IMR-90 (cell line): ENCODE measurements around the gene FBRSL1. TPM values are rescaled to one million over a fixed set of nuclear protein-coding genes. Genes with fewer than 3 reads are reported as not detected.

Source experiments
- ATAC-seq: fragments of 200-7000 bp; cut with Tn5 transposase; 2 replicates; pipeline ENCODE4 v1.9.1; 2020; ENCODE audit warnings: low read depth, mild to moderate bottlenecking, moderate library complexity
- BruUV-seq: library from RNA; stranded (reverse); fragments of 400-500 nt; replicated peaks from 2 replicates; lab custom pipeline; 2021; lab: Mats Ljungman, UMichigan
- CTCF ChIA-PET: fragments of 300-600 bp; formaldehyde crosslinking; extraction: SDS; loops from one replicate; lab custom pipeline; 2021; ENCODE audit warnings: antibody characterized with exemption; lab: Yijun Ruan, JAX
- POLR2A ChIA-PET: fragments of 300-600 bp; sonication (Branson Sonifier 250); formaldehyde crosslinking; loops from one replicate; lab custom pipeline; 2022; ENCODE audit warnings: antibody characterized with exemption; ENCODE audit not compliant: unreplicated experiment; lab: Charles Lee
- DNase-seq: peaks from one replicate; pipeline ENCODE4 v3.0.0; 2013
- H2AFZ ChIP-seq: replicated peaks from 2 replicates; pipeline ENCODE3; 2013; ENCODE audit warnings: low read length, mild to moderate bottlenecking; ENCODE audit not compliant: poor library complexity
- H2AK5ac ChIP-seq: 2 replicates; pipeline ENCODE4 v1.6.1; 2013; ENCODE audit warnings: low read depth, low read length, inconsistent platforms
- H2AK9ac ChIP-seq: replicated peaks from 2 replicates; pipeline ENCODE3; 2013; ENCODE audit warnings: mild to moderate bottlenecking, low read depth, low read length, moderate library complexity; ENCODE audit not compliant: poor library complexity
- H2BK120ac ChIP-seq: 2 replicates; pipeline ENCODE4 v1.6.1; 2013; ENCODE audit warnings: low read depth, low read length, inconsistent platforms
- H2BK15ac ChIP-seq: 3 replicates; pipeline ENCODE4 v1.6.1; 2013; ENCODE audit warnings: low read depth, low read length, inconsistent platforms
- H2BK20ac ChIP-seq: 2 replicates; pipeline ENCODE4 v1.6.1; 2013; ENCODE audit warnings: low read depth, mild to moderate bottlenecking, inconsistent platforms, low read length, moderate library complexity
- H2BK5ac ChIP-seq: 2 replicates; pipeline ENCODE4 v1.6.1; 2013; ENCODE audit warnings: mild to moderate bottlenecking, low read depth, low read length, inconsistent platforms; ENCODE audit not compliant: poor library complexity, severe bottlenecking
- H3K14ac ChIP-seq: replicated peaks from 2 replicates; pipeline ENCODE4 v1.6.1; 2013; ENCODE audit warnings: low read depth, low read length, inconsistent platforms
- H3K18ac ChIP-seq: 2 replicates; pipeline ENCODE4 v1.6.1; 2013; ENCODE audit warnings: low read depth, low read length, control low read depth
- H3K23ac ChIP-seq: 2 replicates; pipeline ENCODE4 v1.6.1; 2013; ENCODE audit warnings: low read depth, low read length, inconsistent platforms
- H3K27ac ChIP-seq: 2 replicates; pipeline ENCODE4 v1.5.1; 2013; ENCODE audit warnings: mild to moderate bottlenecking, control low read depth, low read length; ENCODE audit not compliant: insufficient read depth
- H3K27me3 ChIP-seq: 2 replicates; pipeline ENCODE4 v1.6.1; 2013; ENCODE audit warnings: low read length; ENCODE audit not compliant: control insufficient read depth, insufficient read depth
- H3K36me3 ChIP-seq: 2 replicates; pipeline ENCODE4 v1.6.1; 2013; ENCODE audit warnings: low read length, mixed read lengths; ENCODE audit not compliant: control insufficient read depth, insufficient read depth
- H3K4ac ChIP-seq: 2 replicates; pipeline ENCODE4 v1.6.1; 2013; ENCODE audit warnings: low read depth, low read length, inconsistent platforms
- H3K4me1 ChIP-seq: 2 replicates; pipeline ENCODE4 v1.6.1; 2013; ENCODE audit warnings: low read length, mixed read lengths; ENCODE audit not compliant: control insufficient read depth, insufficient read depth
- H3K4me2 ChIP-seq: 2 replicates; pipeline ENCODE4 v1.6.1; 2013; ENCODE audit warnings: low read depth, mild to moderate bottlenecking, control low read depth, low read length, moderate library complexity
- H3K4me3 ChIP-seq: 2 replicates; pipeline ENCODE4 v1.5.1; 2013; ENCODE audit warnings: low read depth, mild to moderate bottlenecking, control low read depth, low read length, moderate library complexity; ENCODE audit not compliant: insufficient read depth
- H3K56ac ChIP-seq: 2 replicates; pipeline ENCODE4 v1.6.1; 2013; ENCODE audit warnings: low read length, inconsistent platforms; ENCODE audit not compliant: insufficient read depth; ENCODE audit errors: extremely low read depth
- H3K79me1 ChIP-seq, 2 experiments: 2 replicates each; pipeline ENCODE4 v1.6.1; 2013; ENCODE audit warnings: low read length in 2 of 2, inconsistent platforms in 1 of 2, low read depth in 1 of 2
- H3K9ac ChIP-seq: 2 replicates; pipeline ENCODE4 v1.6.1; 2013; ENCODE audit warnings: low read depth, low read length, control low read depth
- H3K9me1 ChIP-seq: 2 replicates; pipeline ENCODE4 v1.6.1; 2013; ENCODE audit warnings: low read length, inconsistent platforms; ENCODE audit not compliant: insufficient read depth
- H3K9me3 ChIP-seq: 2 replicates; pipeline ENCODE4 v1.6.1; 2013; ENCODE audit warnings: low read length; ENCODE audit not compliant: control insufficient read depth, insufficient read depth
- H4K20me1 ChIP-seq: 2 replicates; pipeline ENCODE4 v1.6.1; 2013; ENCODE audit warnings: low read length, inconsistent platforms; ENCODE audit not compliant: insufficient read depth
- H4K5ac ChIP-seq: 2 replicates; pipeline ENCODE4 v1.6.1; 2013; ENCODE audit warnings: mild to moderate bottlenecking, low read depth, low read length, control low read depth
- H4K8ac ChIP-seq, 2 experiments: 2 replicates each; pipeline ENCODE4 v1.6.1; 2013; ENCODE audit warnings: low read depth in 2 of 2, low read length in 2 of 2, control low read depth in 1 of 2, inconsistent platforms in 1 of 2
- H4K91ac ChIP-seq: 2 replicates; pipeline ENCODE4 v1.6.1; 2013; ENCODE audit warnings: low read depth, low read length, inconsistent platforms; ENCODE audit not compliant: insufficient read depth
- BHLHE40 ChIP-seq: fragments of 150-350 bp; IDR thresholded peaks from 2 replicates; pipeline ENCODE4 v1.6.1; 2016; ENCODE audit warnings: mild to moderate bottlenecking, low read depth, low read length
- POLR2A ChIP-seq: IDR thresholded peaks from 2 replicates; pipeline ENCODE4 v1.6.1; 2012; ENCODE audit warnings: mild to moderate bottlenecking, low read depth, low read length
- RAD21 ChIP-seq: IDR thresholded peaks from 2 replicates; pipeline ENCODE4 v1.6.1; 2012; ENCODE audit warnings: low read length, improper control_type of control experiment
- RCOR1 ChIP-seq: IDR thresholded peaks from 2 replicates; pipeline ENCODE4 v1.6.1; 2012; ENCODE audit warnings: mild to moderate bottlenecking, low read length, improper control_type of control experiment; ENCODE audit not compliant: insufficient replicate concordance
- RFX5 ChIP-seq: IDR thresholded peaks from 2 replicates; pipeline ENCODE4 v1.8.0; 2012; ENCODE audit warnings: low read depth, mild to moderate bottlenecking, low read length, moderate library complexity
- SMC3 ChIP-seq: fragments of 150-350 bp; IDR thresholded peaks from 2 replicates; pipeline ENCODE4 v1.6.1; 2016; ENCODE audit warnings: low read depth, mild to moderate bottlenecking, antibody characterized with exemption, low read length, moderate library complexity
- WGBS, 2 experiments: methylation state at CpG; one replicate each; pipeline versions ENCODE4 v1.1.5 to v1.1.7; 2013; ENCODE audit warnings: missing lambda C conversion rate in 2 of 2; ENCODE audit not compliant: insufficient read length in 1 of 2; ENCODE audit errors: extremely low coverage in 2 of 2; 5-methylcytosine and 5-hydroxymethylcytosine counted together
- dilution Hi-C: fragments of 300-500 bp; cut with HindIII; formaldehyde crosslinking; loops from one replicate; pipeline ENCODE4 v1.14.3; 2018; ENCODE audit warnings: low sequenced_read_pairs; ENCODE audit not compliant: unreplicated experiment
- in situ Hi-C: fragments of 300-500 bp; cut with MboI; formaldehyde crosslinking; loops from 3 replicates; pipeline ENCODE4 v1.14.3; 2019; ENCODE audit warnings: low sequenced_read_pairs, inconsistent platforms, mixed read lengths
- intact Hi-C: fragments of 100-400 bp; cut with micrococcal nuclease; formaldehyde crosslinking; loops from 2 replicates; pipeline ENCODE4 v1.10.0; 2022
- polyA plus RNA-seq, 3 experiments: library from polyadenylated mRNA; depleted of rRNA; stranded (reverse); fragments of >200 nt; gene quantifications; 2 replicates each; pipeline ENCODE4 v1.2.3, GENCODE V29; 2012; ENCODE audit warnings: low replicate concordance in 1 of 3
- total RNA-seq: library from RNA; depleted of rRNA; stranded (reverse); fragments of >200 nt; gene quantifications from 2 replicates; pipeline ENCODE4 v1.2.3, GENCODE V29; 2012
- TF ChIP-seq, protein P1 (sequence below): fragments of 150-350 bp; IDR thresholded peaks from 2 replicates; pipeline ENCODE4 v1.6.1; 2017; ENCODE audit warnings: mild to moderate bottlenecking, antibody characterized with exemption, low read length, low read depth
- TF ChIP-seq, protein P2 (sequence below): conservative IDR thresholded peaks from 2 replicates; pipeline ENCODE4 v1.5.1; 2012; ENCODE audit warnings: mild to moderate bottlenecking, low read depth, low read length, improper control_type of control experiment

FBRSL1 gene
- total and polyA plus RNA-seq, 2 of the 4 experiments (the other 2 are of a cell fraction): 0.36 to 10.8 TPM

DNA sequence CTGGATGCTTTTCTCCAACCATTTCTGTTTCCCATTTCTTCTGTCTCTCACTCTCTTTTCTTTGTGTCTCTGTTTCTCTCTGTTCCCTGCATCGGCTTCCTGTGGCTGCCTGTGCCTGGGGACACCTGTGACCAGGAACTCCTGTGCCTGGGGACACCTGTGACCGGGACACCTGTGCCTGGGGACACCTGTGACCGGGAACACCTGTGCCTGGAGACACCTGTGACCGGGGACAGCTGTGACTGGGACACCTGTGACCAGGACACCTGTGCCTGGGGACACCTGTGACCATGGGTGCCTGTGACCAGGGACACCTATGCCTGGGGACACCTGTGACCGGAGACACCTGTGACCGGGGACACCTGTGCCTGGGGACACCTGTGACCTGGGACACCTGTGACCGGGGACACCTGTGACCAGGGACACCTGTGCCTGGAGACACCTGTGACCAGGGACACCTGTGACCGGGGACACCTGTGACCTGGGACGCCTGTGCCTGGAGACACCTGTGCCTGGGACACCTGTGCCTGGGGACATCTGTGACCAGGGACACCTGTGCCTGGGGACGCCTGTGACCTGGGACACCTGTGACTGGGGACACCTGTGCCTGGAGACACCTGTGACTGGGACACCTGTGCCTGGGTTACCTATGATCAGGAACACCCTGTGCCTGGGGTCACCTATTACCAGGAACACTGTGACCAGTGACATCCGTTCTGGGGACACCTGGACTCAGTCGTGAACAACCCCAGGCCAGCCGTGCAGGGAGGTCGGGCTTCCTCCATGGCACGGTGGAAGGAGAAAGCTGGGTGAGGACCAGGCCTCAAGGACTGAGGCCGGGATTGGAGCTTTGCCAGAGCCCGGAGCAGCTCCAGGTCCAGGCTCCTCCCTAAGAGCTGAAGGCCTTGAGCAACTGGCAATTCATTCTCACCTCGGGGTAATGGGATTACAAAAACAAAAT, 23.4 kb upstream of the FBRSL1 start:
- Histone ChIP-seq H3K79me1 (no peaks in the 10 kb centered on the region), H3K14ac (no peak overlapping the region), H3K27ac (no peak overlapping the region), H2BK120ac (no peak overlapping the region), H3K56ac (no peak overlapping the region), H3K23ac (no peak overlapping the region), H4K20me1 (no peaks in the 10 kb centered on the region), H3K36me3 (no peaks in the 10 kb centered on the region), H4K5ac (no peak overlapping the region), H2BK20ac (no peak overlapping the region), H3K9ac (no peak overlapping the region), H4K8ac (no peak overlapping the region), H2AFZ (no peak overlapping the region), H3K9me3 (no peaks in the 10 kb centered on the region), H3K4me3 (no peak overlapping the region), H3K4me2 (no peak overlapping the region), H4K91ac (no peak overlapping the region), H2BK5ac (no peak overlapping the region), H3K4ac (no peak overlapping the region), H3K18ac (no peak overlapping the region), H2AK5ac (no peak overlapping the region), H3K27me3 (peaks cover 3% of the 10 kb centered on the region; the same call in 1 of the 2 replicates), H2BK15ac (no peak overlapping the region), H3K9me1 (no peaks in the 10 kb centered on the region), H3K4me1 (no peaks in the 10 kb centered on the region), H2AK9ac (no peak overlapping the region)
- POLR2A ChIA-PET: no interaction called here
- dilution Hi-C loops (no loop called here), intact Hi-C loops (no loop called here), in situ Hi-C loops (no loop called here)
- CTCF ChIA-PET: no interaction called here
- DNase-seq (no peak), ATAC-seq (no peak)
- WGBS, 2 experiments: 90% methylated on average over 8 of the region's 18 CpGs; no CpG with 5 or more reads in 1 of the 2 experiments
- TF ChIP-seq BHLHE40 (no peak), POLR2A (no peak), RCOR1 (no peak), RFX5 (no peak), RAD21 (no peak), SMC3 (no peak)
- TF ChIP-seq, protein P1, sequence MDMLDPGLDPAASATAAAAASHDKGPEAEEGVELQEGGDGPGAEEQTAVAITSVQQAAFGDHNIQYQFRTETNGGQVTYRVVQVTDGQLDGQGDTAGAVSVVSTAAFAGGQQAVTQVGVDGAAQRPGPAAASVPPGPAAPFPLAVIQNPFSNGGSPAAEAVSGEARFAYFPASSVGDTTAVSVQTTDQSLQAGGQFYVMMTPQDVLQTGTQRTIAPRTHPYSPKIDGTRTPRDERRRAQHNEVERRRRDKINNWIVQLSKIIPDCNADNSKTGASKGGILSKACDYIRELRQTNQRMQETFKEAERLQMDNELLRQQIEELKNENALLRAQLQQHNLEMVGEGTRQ: no peak
- TF ChIP-seq, protein P2, sequence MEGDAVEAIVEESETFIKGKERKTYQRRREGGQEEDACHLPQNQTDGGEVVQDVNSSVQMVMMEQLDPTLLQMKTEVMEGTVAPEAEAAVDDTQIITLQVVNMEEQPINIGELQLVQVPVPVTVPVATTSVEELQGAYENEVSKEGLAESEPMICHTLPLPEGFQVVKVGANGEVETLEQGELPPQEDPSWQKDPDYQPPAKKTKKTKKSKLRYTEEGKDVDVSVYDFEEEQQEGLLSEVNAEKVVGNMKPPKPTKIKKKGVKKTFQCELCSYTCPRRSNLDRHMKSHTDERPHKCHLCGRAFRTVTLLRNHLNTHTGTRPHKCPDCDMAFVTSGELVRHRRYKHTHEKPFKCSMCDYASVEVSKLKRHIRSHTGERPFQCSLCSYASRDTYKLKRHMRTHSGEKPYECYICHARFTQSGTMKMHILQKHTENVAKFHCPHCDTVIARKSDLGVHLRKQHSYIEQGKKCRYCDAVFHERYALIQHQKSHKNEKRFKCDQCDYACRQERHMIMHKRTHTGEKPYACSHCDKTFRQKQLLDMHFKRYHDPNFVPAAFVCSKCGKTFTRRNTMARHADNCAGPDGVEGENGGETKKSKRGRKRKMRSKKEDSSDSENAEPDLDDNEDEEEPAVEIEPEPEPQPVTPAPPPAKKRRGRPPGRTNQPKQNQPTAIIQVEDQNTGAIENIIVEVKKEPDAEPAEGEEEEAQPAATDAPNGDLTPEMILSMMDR: no peak
- no TSS peak for BruUV-seq
